Measurements from ENCODE around the gene FRRS1.

Gene FRRS1

DNA sequence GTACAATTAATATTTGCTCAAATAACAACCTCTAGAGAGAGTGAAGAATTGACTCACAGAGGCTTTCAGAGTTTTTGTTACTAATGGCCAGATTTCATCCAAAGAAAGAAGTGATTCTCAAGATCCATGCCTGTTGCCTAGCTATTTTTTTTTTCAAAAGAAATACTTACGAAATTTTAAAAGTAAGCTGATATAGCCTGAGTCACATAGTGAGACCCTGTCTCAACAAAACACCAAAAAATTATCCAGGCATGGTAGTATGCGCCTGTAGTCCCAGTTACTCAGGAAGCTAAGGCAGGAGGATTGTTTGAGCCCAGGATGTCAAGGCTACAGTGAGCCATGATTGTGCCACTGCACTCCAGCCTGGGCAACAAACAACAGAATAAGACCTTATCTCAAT lies 105.9 kb downstream of the FRRS1 start:
- Histone ChIP-seq H3K9me3 (ENCODE audit: control insufficient read depth, insufficient read depth, low read depth, low read length) (no peaks in the 10 kb centered on the region), H3K27ac (ENCODE audit: extremely low read depth, low read depth, low read length) (no peak overlapping the region), H3K36me3 (ENCODE audit: control insufficient read depth in 2 of 2, insufficient read depth in 1 of 2, low read length in 2 of 2) (no peaks in the 10 kb centered on the region), H3K4me3 (ENCODE audit: low read depth, low read length) (no peak overlapping the region), H3K4me1 (ENCODE audit: control insufficient read depth, insufficient read depth, low read length) (no peaks in the 10 kb centered on the region; the same call in 1 of the 2 replicates)
- ChIA-PET CTCF (interaction anchor here (0.5 to 1.1 kb wide), 2 partner anchors 13 to 70 kb away, joined by 3 read pairs; no protein-coding TSS in a partner anchor), POLR2A (no interaction called here)
- TF ChIP-seq, protein P1, sequence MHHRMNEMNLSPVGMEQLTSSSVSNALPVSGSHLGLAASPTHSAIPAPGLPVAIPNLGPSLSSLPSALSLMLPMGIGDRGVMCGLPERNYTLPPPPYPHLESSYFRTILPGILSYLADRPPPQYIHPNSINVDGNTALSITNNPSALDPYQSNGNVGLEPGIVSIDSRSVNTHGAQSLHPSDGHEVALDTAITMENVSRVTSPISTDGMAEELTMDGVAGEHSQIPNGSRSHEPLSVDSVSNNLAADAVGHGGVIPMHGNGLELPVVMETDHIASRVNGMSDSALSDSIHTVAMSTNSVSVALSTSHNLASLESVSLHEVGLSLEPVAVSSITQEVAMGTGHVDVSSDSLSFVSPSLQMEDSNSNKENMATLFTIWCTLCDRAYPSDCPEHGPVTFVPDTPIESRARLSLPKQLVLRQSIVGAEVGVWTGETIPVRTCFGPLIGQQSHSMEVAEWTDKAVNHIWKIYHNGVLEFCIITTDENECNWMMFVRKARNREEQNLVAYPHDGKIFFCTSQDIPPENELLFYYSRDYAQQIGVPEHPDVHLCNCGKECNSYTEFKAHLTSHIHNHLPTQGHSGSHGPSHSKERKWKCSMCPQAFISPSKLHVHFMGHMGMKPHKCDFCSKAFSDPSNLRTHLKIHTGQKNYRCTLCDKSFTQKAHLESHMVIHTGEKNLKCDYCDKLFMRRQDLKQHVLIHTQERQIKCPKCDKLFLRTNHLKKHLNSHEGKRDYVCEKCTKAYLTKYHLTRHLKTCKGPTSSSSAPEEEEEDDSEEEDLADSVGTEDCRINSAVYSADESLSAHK (tag by site-specific recombination; IDR thresholded peaks at IDR 0.05), result no peak
- TF ChIP-seq ZSCAN16 (tag by site-specific recombination; IDR thresholded peaks at IDR 0.05), result no peak
- no peak for TF ChIP-seq ZNF211 (tag by site-specific recombination; IDR thresholded peaks at IDR 0.05; ENCODE audit: low read depth)
- no peak for TF ChIP-seq HOXC10 (CRISPR knock-in tag; IDR thresholded peaks at IDR 0.05)
- TF ChIP-seq, protein P2, sequence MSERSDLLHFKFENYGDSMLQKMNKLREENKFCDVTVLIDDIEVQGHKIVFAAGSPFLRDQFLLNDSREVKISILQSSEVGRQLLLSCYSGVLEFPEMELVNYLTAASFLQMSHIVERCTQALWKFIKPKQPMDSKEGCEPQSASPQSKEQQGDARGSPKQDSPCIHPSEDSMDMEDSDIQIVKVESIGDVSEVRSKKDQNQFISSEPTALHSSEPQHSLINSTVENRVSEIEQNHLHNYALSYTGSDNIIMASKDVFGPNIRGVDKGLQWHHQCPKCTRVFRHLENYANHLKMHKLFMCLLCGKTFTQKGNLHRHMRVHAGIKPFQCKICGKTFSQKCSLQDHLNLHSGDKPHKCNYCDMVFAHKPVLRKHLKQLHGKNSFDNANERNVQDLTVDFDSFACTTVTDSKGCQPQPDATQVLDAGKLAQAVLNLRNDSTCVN (tag by site-specific recombination; optimal IDR thresholded peaks at IDR 0.05), result no peak
- TF ChIP-seq ZNF473 (tag by site-specific recombination; IDR thresholded peaks at IDR 0.05), result no peak
- TF ChIP-seq ZNF426 (tag by site-specific recombination; IDR thresholded peaks at IDR 0.05), result no peak
- TF ChIP-seq ZNF311 (tag by site-specific recombination; IDR thresholded peaks at IDR 0.05; ENCODE audit: borderline replicate concordance), result no peak
- TF ChIP-seq ZNF785 (tag by site-specific recombination; IDR thresholded peaks at IDR 0.05), result no peak
- TF ChIP-seq, protein P3, sequence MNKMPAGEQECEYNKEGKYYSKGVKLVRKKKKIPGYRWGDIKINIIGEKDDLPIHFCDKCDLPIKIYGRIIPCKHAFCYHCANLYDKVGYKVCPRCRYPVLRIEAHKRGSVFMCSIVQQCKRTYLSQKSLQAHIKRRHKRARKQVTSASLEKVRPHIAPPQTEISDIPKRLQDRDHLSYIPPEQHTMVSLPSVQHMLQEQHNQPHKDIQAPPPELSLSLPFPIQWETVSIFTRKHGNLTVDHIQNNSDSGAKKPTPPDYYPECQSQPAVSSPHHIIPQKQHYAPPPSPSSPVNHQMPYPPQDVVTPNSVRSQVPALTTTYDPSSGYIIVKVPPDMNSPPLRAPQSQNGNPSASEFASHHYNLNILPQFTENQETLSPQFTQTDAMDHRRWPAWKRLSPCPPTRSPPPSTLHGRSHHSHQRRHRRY (tag by site-specific recombination; IDR thresholded peaks at IDR 0.05), result no peak
- no peak for TF ChIP-seq MEIS1 (CRISPR knock-in tag; IDR thresholded peaks at IDR 0.05; ENCODE audit: borderline replicate concordance)
- TF ChIP-seq ZBTB17 (tag by site-specific recombination; IDR thresholded peaks at IDR 0.05), result no peak
- no peak for TF ChIP-seq SETDB1 (IDR thresholded peaks at IDR 0.05; ENCODE audit: insufficient read length, low read length)
- TF ChIP-seq, protein P4, sequence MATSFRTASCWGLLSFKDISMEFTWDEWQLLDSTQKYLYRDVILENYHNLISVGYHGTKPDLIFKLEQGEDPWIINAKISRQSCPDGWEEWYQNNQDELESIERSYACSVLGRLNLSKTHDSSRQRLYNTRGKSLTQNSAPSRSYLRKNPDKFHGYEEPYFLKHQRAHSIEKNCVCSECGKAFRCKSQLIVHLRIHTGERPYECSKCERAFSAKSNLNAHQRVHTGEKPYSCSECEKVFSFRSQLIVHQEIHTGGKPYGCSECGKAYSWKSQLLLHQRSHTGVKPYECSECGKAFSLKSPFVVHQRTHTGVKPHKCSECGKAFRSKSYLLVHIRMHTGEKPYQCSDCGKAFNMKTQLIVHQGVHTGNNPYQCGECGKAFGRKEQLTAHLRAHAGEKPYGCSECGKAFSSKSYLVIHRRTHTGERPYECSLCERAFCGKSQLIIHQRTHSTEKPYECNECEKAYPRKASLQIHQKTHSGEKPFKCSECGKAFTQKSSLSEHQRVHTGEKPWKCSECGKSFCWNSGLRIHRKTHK (tag by site-specific recombination; IDR thresholded peaks at IDR 0.05), result no peak
- TF ChIP-seq, protein P5, sequence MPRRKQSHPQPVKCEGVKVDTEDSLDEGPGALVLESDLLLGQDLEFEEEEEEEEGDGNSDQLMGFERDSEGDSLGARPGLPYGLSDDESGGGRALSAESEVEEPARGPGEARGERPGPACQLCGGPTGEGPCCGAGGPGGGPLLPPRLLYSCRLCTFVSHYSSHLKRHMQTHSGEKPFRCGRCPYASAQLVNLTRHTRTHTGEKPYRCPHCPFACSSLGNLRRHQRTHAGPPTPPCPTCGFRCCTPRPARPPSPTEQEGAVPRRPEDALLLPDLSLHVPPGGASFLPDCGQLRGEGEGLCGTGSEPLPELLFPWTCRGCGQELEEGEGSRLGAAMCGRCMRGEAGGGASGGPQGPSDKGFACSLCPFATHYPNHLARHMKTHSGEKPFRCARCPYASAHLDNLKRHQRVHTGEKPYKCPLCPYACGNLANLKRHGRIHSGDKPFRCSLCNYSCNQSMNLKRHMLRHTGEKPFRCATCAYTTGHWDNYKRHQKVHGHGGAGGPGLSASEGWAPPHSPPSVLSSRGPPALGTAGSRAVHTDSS (tag by site-specific recombination; IDR thresholded peaks at IDR 0.05), result no peak
- TF ChIP-seq REPIN1 (tag by site-specific recombination; IDR thresholded peaks at IDR 0.05; ENCODE audit: low read depth), result no peak
- no peak for TF ChIP-seq FEZF1 (tag by site-specific recombination; IDR thresholded peaks at IDR 0.05)
- TF ChIP-seq ZNF274 (IDR thresholded peaks at IDR 0.05; ENCODE audit: low read length), result no peak
- no peak for TF ChIP-seq ZNF274 (tag by site-specific recombination; IDR thresholded peaks at IDR 0.05; ENCODE audit: borderline replicate concordance)
- TF ChIP-seq PRDM1 (tag by site-specific recombination; IDR thresholded peaks at IDR 0.05), result no peak
- TF ChIP-seq, protein P6, sequence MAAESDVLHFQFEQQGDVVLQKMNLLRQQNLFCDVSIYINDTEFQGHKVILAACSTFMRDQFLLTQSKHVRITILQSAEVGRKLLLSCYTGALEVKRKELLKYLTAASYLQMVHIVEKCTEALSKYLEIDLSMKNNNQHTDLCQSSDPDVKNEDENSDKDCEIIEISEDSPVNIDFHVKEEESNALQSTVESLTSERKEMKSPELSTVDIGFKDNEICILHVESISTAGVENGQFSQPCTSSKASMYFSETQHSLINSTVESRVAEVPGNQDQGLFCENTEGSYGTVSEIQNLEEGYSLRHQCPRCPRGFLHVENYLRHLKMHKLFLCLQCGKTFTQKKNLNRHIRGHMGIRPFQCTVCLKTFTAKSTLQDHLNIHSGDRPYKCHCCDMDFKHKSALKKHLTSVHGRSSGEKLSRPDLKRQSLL (tag by site-specific recombination; IDR thresholded peaks at IDR 0.05), result no peak

Data from HEK293 (cell line).